ENCODE measurements around the gene L1CAM. TPM values are rescaled to one million over a fixed set of nuclear protein-coding genes. Genes with fewer than 3 reads are reported as not detected.

L1CAM gene
- total RNA-seq, 1 experiment from 2014 or later = 0.29 TPM

- DNase-seq (ENCODE audit: low read depth) = peak; percentile 28
Observed at GRCh38 chrX:153924149-153924861, 38.3 kb upstream of the L1CAM start.

GRCh38 chrX:153922932-153923857 lies 37.2 kb upstream of the L1CAM start:
- DNase-seq (ENCODE audit: low read depth) = peak; percentile 42

- DNase-seq (ENCODE audit: low read depth) = peak; percentile 68
Observed at GRCh38 chrX:153921511-153922446, 35.8 kb upstream of the L1CAM start.

GRCh38 chrX:153921070-153921469 lies 35.1 kb upstream of the L1CAM start:
- DNase-seq (ENCODE audit: low read depth) = no peak

- no peak for DNase-seq (ENCODE audit: low read depth)
Observed at GRCh38 chrX:153920546-153920945, 34.6 kb upstream of the L1CAM start.

GRCh38 chrX:153919281-153919680 lies 33.3 kb upstream of the L1CAM start:
- no peak for DNase-seq (ENCODE audit: low read depth)

GRCh38 chrX:153917869-153918268 lies 31.9 kb upstream of the L1CAM start:
- no peak for DNase-seq (ENCODE audit: low read depth)

GRCh38 chrX:153913701-153914100 lies 27.7 kb upstream of the L1CAM start:
- no peak for DNase-seq (ENCODE audit: low read depth)

- no peak for DNase-seq (ENCODE audit: low read depth)
Observed at GRCh38 chrX:153913211-153913610, 27.2 kb upstream of the L1CAM start.

GRCh38 chrX:153911798-153912197 lies 25.8 kb upstream of the L1CAM start:
- DNase-seq (ENCODE audit: low read depth) = no peak

GRCh38 chrX:153910446-153910845 lies 24.5 kb upstream of the L1CAM start:
- no peak for DNase-seq (ENCODE audit: low read depth)

GRCh38 chrX:153909980-153910360 lies 24.0 kb upstream of the L1CAM start:
- DNase-seq (ENCODE audit: low read depth) = no peak

GRCh38 chrX:153909024-153909979 lies 23.3 kb upstream of the L1CAM start:
- DNase-seq (ENCODE audit: low read depth) = no peak

- no peak for DNase-seq (ENCODE audit: low read depth)
Observed at GRCh38 chrX:153908219-153908860, 22.4 kb upstream of the L1CAM start.

- no peak for DNase-seq (ENCODE audit: low read depth)
Observed at GRCh38 chrX:153907456-153907855, 21.5 kb upstream of the L1CAM start.

- no peak for DNase-seq (ENCODE audit: low read depth)
Observed at GRCh38 chrX:153906126-153906917, 20.3 kb upstream of the L1CAM start.

- no peak for DNase-seq (ENCODE audit: low read depth)
Observed at GRCh38 chrX:153905481-153906095, 19.6 kb upstream of the L1CAM start.

Data from LHCN-M2 (cell line).